ENCODE results near the gene NUMA1. TPM values are rescaled to one million over a fixed set of nuclear protein-coding genes. Genes with fewer than 3 reads are reported as not detected.

NUMA1 gene
- total and polyA plus RNA-seq, 2 of the 13 experiments (the other 11 are each of a cell fraction or from before 2014, with no cell fraction given) = 57.3 to 60.2 TPM

DNA sequence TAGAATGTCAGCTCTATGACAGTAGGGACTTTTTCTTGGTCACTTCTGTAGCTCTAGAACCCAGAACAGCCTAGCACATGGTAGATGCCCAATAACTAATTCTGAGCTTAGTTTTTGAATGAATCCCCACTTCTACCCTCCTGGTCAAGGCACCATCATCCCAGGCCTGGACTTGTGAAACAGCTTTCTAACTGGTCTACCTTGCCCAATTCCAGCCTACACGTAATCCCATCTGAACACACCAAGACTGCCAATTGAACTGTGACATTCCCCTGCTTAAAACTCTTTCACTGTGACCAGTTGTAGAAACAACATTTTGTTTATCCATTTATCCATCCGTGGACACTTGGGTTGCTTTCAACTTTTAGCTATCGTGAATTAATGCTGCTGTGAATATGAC is 49.0 kb upstream of the NUMA1 start (continued):
- TF ChIP-seq, protein P1, sequence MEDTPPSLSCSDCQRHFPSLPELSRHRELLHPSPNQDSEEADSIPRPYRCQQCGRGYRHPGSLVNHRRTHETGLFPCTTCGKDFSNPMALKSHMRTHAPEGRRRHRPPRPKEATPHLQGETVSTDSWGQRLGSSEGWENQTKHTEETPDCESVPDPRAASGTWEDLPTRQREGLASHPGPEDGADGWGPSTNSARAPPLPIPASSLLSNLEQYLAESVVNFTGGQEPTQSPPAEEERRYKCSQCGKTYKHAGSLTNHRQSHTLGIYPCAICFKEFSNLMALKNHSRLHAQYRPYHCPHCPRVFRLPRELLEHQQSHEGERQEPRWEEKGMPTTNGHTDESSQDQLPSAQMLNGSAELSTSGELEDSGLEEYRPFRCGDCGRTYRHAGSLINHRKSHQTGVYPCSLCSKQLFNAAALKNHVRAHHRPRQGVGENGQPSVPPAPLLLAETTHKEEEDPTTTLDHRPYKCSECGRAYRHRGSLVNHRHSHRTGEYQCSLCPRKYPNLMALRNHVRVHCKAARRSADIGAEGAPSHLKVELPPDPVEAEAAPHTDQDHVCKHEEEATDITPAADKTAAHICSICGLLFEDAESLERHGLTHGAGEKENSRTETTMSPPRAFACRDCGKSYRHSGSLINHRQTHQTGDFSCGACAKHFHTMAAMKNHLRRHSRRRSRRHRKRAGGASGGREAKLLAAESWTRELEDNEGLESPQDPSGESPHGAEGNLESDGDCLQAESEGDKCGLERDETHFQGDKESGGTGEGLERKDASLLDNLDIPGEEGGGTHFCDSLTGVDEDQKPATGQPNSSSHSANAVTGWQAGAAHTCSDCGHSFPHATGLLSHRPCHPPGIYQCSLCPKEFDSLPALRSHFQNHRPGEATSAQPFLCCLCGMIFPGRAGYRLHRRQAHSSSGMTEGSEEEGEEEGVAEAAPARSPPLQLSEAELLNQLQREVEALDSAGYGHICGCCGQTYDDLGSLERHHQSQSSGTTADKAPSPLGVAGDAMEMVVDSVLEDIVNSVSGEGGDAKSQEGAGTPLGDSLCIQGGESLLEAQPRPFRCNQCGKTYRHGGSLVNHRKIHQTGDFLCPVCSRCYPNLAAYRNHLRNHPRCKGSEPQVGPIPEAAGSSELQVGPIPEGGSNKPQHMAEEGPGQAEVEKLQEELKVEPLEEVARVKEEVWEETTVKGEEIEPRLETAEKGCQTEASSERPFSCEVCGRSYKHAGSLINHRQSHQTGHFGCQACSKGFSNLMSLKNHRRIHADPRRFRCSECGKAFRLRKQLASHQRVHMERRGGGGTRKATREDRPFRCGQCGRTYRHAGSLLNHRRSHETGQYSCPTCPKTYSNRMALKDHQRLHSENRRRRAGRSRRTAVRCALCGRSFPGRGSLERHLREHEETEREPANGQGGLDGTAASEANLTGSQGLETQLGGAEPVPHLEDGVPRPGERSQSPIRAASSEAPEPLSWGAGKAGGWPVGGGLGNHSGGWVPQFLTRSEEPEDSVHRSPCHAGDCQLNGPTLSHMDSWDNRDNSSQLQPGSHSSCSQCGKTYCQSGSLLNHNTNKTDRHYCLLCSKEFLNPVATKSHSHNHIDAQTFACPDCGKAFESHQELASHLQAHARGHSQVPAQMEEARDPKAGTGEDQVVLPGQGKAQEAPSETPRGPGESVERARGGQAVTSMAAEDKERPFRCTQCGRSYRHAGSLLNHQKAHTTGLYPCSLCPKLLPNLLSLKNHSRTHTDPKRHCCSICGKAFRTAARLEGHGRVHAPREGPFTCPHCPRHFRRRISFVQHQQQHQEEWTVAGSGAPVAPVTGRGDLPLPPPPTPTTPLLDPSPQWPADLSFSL (CRISPR knock-in tag; IDR thresholded peaks at IDR 0.05) = no peak
- TF ChIP-seq STAG1 (CRISPR knock-in tag; IDR thresholded peaks at IDR 0.05) (no peak), RXRA (CRISPR knock-in tag; IDR thresholded peaks at IDR 0.05) (no peak), RNF2 (conservative IDR thresholded peaks at IDR 0.05; ENCODE audit: low read depth) (no peak), ZNF792 (CRISPR knock-in tag; IDR thresholded peaks at IDR 0.05) (no peak), NFKBIZ (CRISPR knock-in tag; IDR thresholded peaks at IDR 0.05) (no peak), MEIS1 (CRISPR knock-in tag; IDR thresholded peaks at IDR 0.05; ENCODE audit: borderline replicate concordance) (no peak), ARNTL (CRISPR knock-in tag; IDR thresholded peaks at IDR 0.05) (no peak), TAF15 (IDR thresholded peaks at IDR 0.05; ENCODE audit: low read depth, low read length, poor library complexity, severe bottlenecking) (no peak), GATAD1 (CRISPR knock-in tag; IDR thresholded peaks at IDR 0.05) (no peak)
- TF ChIP-seq, protein P2, sequence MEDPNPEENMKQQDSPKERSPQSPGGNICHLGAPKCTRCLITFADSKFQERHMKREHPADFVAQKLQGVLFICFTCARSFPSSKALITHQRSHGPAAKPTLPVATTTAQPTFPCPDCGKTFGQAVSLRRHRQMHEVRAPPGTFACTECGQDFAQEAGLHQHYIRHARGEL (CRISPR knock-in tag; IDR thresholded peaks at IDR 0.05) = no peak
- TF ChIP-seq, protein P3, sequence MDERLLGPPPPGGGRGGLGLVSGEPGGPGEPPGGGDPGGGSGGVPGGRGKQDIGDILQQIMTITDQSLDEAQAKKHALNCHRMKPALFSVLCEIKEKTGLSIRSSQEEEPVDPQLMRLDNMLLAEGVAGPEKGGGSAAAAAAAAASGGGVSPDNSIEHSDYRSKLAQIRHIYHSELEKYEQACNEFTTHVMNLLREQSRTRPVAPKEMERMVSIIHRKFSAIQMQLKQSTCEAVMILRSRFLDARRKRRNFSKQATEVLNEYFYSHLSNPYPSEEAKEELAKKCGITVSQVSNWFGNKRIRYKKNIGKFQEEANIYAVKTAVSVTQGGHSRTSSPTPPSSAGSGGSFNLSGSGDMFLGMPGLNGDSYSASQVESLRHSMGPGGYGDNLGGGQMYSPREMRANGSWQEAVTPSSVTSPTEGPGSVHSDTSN (CRISPR knock-in tag; IDR thresholded peaks at IDR 0.05) = no peak
- TF ChIP-seq, protein P4, sequence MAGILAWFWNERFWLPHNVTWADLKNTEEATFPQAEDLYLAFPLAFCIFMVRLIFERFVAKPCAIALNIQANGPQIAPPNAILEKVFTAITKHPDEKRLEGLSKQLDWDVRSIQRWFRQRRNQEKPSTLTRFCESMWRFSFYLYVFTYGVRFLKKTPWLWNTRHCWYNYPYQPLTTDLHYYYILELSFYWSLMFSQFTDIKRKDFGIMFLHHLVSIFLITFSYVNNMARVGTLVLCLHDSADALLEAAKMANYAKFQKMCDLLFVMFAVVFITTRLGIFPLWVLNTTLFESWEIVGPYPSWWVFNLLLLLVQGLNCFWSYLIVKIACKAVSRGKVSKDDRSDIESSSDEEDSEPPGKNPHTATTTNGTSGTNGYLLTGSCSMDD (CRISPR knock-in tag; IDR thresholded peaks at IDR 0.05) = no peak
- TF ChIP-seq, protein P5, sequence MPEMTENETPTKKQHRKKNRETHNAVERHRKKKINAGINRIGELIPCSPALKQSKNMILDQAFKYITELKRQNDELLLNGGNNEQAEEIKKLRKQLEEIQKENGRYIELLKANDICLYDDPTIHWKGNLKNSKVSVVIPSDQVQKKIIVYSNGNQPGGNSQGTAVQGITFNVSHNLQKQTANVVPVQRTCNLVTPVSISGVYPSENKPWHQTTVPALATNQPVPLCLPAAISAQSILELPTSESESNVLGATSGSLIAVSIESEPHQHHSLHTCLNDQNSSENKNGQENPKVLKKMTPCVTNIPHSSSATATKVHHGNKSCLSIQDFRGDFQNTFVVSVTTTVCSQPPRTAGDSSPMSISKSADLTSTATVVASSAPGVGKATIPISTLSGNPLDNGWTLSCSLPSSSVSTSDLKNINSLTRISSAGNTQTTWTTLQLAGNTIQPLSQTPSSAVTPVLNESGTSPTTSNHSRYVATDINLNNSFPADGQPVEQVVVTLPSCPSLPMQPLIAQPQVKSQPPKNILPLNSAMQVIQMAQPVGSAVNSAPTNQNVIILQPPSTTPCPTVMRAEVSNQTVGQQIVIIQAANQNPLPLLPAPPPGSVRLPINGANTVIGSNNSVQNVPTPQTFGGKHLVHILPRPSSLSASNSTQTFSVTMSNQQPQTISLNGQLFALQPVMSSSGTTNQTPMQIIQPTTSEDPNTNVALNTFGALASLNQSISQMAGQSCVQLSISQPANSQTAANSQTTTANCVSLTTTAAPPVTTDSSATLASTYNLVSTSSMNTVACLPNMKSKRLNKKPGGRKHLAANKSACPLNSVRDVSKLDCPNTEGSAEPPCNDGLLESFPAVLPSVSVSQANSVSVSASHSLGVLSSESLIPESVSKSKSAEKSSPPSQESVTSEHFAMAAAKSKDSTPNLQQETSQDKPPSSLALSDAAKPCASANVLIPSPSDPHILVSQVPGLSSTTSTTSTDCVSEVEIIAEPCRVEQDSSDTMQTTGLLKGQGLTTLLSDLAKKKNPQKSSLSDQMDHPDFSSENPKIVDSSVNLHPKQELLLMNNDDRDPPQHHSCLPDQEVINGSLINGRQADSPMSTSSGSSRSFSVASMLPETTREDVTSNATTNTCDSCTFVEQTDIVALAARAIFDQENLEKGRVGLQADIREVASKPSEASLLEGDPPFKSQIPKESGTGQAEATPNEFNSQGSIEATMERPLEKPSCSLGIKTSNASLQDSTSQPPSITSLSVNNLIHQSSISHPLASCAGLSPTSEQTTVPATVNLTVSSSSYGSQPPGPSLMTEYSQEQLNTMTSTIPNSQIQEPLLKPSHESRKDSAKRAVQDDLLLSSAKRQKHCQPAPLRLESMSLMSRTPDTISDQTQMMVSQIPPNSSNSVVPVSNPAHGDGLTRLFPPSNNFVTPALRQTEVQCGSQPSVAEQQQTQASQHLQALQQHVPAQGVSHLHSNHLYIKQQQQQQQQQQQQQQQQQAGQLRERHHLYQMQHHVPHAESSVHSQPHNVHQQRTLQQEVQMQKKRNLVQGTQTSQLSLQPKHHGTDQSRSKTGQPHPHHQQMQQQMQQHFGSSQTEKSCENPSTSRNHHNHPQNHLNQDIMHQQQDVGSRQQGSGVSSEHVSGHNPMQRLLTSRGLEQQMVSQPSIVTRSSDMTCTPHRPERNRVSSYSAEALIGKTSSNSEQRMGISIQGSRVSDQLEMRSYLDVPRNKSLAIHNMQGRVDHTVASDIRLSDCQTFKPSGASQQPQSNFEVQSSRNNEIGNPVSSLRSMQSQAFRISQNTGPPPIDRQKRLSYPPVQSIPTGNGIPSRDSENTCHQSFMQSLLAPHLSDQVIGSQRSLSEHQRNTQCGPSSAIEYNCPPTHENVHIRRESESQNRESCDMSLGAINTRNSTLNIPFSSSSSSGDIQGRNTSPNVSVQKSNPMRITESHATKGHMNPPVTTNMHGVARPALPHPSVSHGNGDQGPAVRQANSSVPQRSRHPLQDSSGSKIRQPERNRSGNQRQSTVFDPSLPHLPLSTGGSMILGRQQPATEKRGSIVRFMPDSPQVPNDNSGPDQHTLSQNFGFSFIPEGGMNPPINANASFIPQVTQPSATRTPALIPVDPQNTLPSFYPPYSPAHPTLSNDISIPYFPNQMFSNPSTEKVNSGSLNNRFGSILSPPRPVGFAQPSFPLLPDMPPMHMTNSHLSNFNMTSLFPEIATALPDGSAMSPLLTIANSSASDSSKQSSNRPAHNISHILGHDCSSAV (CRISPR knock-in tag; IDR thresholded peaks at IDR 0.05; ENCODE audit: borderline replicate concordance) = no peak
